ENCODE measurements around the gene TNFRSF13B.
"Not testable (repeated sequence)": the region's sequence is repeated elsewhere in the genome, so short reads cannot be mapped to it uniquely, and the experiment has no call there.

The TNFRSF13B gene

DNA sequence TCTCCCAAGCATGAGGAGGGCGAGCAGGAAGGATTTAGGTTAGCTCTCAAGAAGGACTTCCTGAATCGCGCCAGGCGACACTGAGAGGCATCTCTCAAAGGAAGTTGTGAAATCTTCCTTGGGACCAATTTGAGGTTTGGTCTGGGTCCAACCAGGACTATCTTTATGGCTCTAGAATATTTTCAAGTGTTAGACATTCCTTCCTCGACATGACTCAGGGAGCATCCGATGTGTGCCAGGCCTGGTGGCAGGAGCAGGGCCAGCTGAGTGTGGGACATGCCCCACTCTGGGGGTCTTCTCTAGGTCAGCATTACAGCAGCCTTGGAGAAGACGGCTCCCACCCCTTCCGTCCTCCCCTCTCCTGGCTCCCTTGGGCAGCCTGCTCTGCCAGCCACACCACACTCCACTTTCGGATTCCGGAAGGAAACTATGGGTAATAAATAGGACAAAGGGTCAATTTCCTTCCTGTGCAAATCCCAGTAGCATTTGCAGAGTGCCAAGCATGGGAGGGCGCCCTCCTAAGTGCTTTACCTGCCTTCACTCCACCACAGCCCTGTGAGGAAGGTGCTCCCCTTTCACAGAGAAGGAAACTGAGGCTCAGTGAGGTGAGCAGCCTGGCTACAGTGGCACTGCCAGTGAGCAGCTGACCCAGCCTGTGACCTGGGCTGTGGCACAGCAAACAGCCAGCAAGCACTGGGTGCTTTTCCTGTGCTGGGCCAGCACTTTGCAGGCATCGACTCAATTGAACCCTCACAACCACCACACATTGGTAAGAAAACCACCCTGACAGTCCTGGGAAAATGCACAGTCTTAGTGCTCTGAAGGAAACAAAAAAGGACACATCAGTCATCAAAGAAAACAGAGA lies 39.4 kb upstream of the TNFRSF13B start:
- not testable (repeated sequence) for ATAC-seq, H3K27me3 Mint-ChIP-seq, H3K27ac Mint-ChIP-seq, DNase-seq, H3K4me3 Mint-ChIP-seq, H3K9me3 Mint-ChIP-seq
- H3K4me1 Mint-ChIP-seq = peaks cover 16% of the 10 kb centered on the region

- not testable (repeated sequence) for ATAC-seq, H3K27ac Mint-ChIP-seq
These were observed 38.7 kb upstream of the TNFRSF13B start for GRCh38 chr17:17010545-17011034.

GRCh38 chr17:17009972-17010371 lies 38.1 kb upstream of the TNFRSF13B start:
- not testable (repeated sequence) for H3K4me1 Mint-ChIP-seq, H3K27me3 Mint-ChIP-seq, ATAC-seq, H3K27ac Mint-ChIP-seq, H3K4me3 Mint-ChIP-seq, DNase-seq, H3K9me3 Mint-ChIP-seq

More at GRCh38 chr17:17010545-17011034, 38.7 kb upstream of the TNFRSF13B start:
- H3K4me1 Mint-ChIP-seq, H3K9me3 Mint-ChIP-seq, H3K4me3 Mint-ChIP-seq, H3K27me3 Mint-ChIP-seq, DNase-seq: not testable (repeated sequence)

- H3K4me1 Mint-ChIP-seq, H3K9me3 Mint-ChIP-seq, H3K4me3 Mint-ChIP-seq, H3K27ac Mint-ChIP-seq, ATAC-seq, DNase-seq, H3K27me3 Mint-ChIP-seq: not testable (repeated sequence)
These were observed 36.9 kb upstream of the TNFRSF13B start for GRCh38 chr17:17008621-17009397.

DNA sequence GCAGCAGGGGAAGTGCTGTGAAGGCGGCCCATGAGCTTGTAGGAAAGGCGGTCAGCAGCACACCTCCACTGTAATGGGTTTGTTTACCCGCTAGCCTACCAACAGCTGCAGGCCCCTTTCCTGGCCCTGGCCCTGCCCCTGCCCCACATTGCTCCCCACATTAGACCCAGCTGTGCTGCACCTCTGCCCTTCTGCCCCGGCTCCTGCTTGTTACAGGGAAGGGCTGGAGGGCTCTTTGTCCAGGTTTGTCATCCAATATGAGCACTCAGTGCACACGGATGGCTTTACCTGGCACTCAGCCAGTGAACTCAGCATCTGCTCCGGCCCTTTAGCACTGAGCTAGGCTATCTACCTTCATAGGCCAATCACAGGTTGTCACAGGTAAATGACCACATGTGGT lies 36.0 kb upstream of the TNFRSF13B start:
- not testable (repeated sequence) for H3K9me3 Mint-ChIP-seq, H3K27ac Mint-ChIP-seq, ATAC-seq, H3K4me1 Mint-ChIP-seq, H3K27me3 Mint-ChIP-seq, DNase-seq, H3K4me3 Mint-ChIP-seq

DNA sequence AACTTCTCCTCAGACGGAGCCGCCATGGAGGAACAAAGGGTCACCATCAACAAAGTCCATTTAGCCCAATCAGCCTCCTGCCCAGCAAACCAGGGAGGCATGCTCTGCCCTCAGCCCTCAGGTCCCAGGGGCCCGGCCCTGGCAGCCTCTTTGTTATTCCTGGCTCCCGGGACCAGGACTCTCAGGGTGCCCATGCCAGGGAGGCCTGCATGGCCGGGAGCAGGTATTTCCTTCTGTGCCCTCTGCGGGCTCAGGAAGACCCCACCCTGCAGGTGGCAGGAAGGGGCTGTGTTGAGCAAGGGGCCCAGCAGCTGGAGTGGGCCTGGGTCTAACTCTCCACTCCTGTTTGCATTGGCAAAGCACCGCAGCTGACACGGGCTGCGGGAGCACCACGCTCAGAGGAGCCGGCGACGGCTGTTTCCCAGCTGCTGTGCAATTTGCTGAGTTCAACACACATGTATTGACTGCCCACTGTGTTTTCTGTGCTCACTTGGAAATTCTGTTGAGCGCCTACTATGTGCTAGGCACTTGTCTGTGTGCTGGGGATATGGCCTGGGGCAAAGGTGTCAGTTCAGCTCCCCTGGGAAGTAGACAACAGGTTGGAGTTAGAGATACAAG lies 33.2 kb upstream of the TNFRSF13B start:
- not testable (repeated sequence) for H3K9me3 Mint-ChIP-seq, DNase-seq, H3K27ac Mint-ChIP-seq, H3K4me3 Mint-ChIP-seq, H3K27me3 Mint-ChIP-seq, ATAC-seq, H3K4me1 Mint-ChIP-seq

- Mint-ChIP-seq H3K27ac (no peak overlapping the region), H3K4me1 (peaks cover 7% of the 10 kb centered on the region), H3K9me3 (no peaks in the 10 kb centered on the region), H3K27me3 (no peaks in the 10 kb centered on the region), H3K4me3 (no peak overlapping the region)
- ATAC-seq (no peak), DNase-seq (no peak)
These were observed 32.5 kb upstream of the TNFRSF13B start for GRCh38 chr17:17004251-17004996.

GRCh38 chr17:17002731-17003715 lies 31.1 kb upstream of the TNFRSF13B start:
- not testable (repeated sequence) for DNase-seq, H3K4me1 Mint-ChIP-seq, H3K4me3 Mint-ChIP-seq, H3K27me3 Mint-ChIP-seq, H3K9me3 Mint-ChIP-seq, ATAC-seq, H3K27ac Mint-ChIP-seq

DNA sequence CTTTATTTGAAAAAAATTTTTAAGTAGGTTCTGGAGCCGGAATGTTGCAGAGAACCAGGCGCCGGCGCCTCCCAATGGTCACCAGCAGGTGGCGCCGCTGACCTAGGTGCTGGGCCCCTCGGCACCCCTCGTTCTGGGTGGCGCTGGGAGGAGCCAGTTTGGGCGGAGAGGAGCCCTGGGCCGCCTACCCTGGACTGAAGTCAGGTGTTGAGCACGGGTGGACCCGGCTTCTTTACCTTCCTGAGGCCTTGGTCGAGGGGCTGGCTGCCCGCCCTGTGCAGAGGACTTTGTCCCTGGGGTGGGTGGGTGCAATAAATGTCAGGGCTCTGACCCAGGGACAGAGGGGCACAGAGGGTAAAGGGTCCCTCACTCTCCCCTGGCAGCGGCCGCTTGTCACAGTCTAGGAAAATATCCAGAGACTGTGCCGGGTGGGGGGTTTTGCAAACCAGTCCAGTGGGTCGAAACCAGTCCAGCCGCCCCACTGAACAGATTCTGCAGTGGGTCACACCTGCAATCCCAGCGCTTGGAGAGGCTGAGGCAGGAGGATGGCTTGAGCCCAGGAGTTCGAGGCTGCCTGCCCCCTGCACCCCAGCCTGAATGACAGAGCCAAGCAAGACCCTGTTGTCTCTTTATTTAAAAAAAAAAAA lies 30.1 kb upstream of the TNFRSF13B start:
- Mint-ChIP-seq H3K27ac (no peak overlapping the region), H3K4me1 (peaks cover 7% of the 10 kb centered on the region), H3K27me3 (no peaks in the 10 kb centered on the region), H3K4me3 (no peak overlapping the region), H3K9me3 (no peaks in the 10 kb centered on the region)
- peak; percentile 82 for ATAC-seq
- DNase-seq = peak; percentile 75 to 76

DNA sequence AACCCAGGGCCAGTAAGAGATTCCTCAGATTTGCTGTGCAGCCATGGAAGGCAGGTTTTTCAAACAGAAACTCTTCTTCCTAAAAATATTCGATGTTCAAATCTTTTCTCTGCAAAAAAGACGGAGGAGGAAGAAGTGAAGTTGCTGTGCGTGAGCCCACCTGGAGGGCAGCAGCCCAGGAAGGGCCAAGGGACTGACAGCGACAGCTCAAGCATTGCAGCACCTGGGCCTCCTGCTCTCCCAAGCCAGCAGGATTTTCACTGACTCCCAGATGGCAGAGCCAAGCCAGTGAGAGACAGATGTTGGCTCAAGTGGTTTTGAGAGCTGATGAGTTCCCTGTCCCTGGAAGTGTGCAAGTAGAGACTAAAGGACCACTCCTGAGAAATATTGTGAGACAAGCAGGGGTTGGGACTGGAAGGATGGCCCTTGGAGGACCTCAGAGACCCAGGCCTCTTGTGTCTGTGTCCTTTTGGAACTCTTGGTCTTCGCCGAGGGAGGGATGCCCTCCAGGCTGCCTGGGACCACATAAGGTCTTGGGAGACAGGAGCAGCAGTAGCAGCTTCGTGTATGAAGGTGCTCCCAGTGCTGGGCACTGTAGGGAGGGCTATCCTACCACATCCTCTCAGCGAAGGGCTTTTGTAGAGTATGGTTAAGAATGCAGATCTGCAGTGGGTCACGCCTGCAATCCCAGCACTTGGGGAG lies 29.3 kb upstream of the TNFRSF13B start:
- ATAC-seq (peak; percentile 2), DNase-seq (peak in 1 of 2 donors; percentile 11)
- H3K4me3 Mint-ChIP-seq = no peak overlapping the region
- no peaks in the 10 kb centered on the region for H3K27me3 Mint-ChIP-seq
- peaks cover 7% of the 10 kb centered on the region for H3K4me1 Mint-ChIP-seq
- H3K27ac Mint-ChIP-seq = no peak overlapping the region
- H3K9me3 Mint-ChIP-seq = no peaks in the 10 kb centered on the region

DNA sequence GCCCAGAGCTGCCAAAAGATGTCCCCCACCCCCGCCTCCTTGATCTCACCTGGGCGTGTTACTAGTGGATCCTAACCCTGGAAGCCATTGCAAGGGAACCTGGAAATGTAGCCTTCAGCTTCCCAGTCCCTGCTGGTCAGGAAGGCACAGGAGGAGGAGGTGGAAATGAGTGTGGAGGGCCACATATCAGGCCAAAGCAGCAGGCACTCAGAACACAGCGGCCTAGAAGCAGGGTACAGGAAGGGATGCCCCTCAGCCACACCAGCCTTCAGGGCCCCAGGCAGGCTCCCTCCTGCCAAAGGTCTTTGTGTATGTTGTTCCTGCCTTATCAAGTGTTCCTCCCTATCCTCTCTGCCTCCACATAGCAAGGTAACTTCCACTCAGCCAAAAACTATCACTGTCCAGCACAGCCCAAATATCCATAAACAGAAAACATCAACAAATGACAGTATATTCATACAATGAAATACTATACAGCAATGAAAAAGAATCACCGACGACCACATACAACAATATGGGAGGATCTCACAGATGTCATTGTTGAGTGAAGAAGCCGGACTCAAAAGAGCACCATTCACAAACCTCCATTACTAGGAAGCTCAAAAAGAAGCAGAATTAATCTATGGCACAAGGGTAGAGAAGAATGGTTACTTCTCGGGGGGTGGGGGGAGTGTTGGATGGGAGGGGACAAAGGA lies 28.2 kb upstream of the TNFRSF13B start:
- Mint-ChIP-seq H3K27ac (peak overlapping the region in 1 of 2 donors; percentile 24), H3K9me3 (no peaks in the 10 kb centered on the region), H3K4me3 (no peak overlapping the region), H3K27me3 (no peaks in the 10 kb centered on the region), H3K4me1 (peaks cover 7% of the 10 kb centered on the region)
- DNase-seq (no peak), ATAC-seq (no peak)

GRCh38 chr17:16997514-16998429 lies 25.9 kb upstream of the TNFRSF13B start:
- Mint-ChIP-seq H3K27ac (no peak overlapping the region), H3K4me3 (no peak overlapping the region), H3K9me3 (no peaks in the 10 kb centered on the region), H3K4me1 (peaks cover 7% of the 10 kb centered on the region), H3K27me3 (no peaks in the 10 kb centered on the region)
- peak; percentile 91 for ATAC-seq
- peak in 1 of 2 donors; percentile 86 for DNase-seq
